Chondrocyte (in vitro differentiated cells): ENCODE data around the gene GET4. TPM values are rescaled to one million over a fixed set of nuclear protein-coding genes. Genes with fewer than 3 reads are reported as not detected.
A peak's percentile ranks its signal among the peaks of the same experiment; 100 is the strongest.

Source experiments
- DNase-seq: peaks from one replicate; pipeline ENCODE4 v3.0.0; 2021; ENCODE audit warnings: mixed read lengths, low spot score
- H3K27ac Mint-ChIP-seq: one replicate; pipeline ENCODE4 v1.8.0; 2021; ENCODE audit warnings: mild to moderate bottlenecking, moderate library complexity, mixed read lengths; ENCODE audit not compliant: unreplicated experiment
- H3K27me3 Mint-ChIP-seq: 2 replicates; pipeline ENCODE4 v1.8.0; 2021; ENCODE audit warnings: low read depth, mixed read lengths
- H3K36me3 Mint-ChIP-seq: 2 replicates; pipeline ENCODE4 v1.8.0; 2021; ENCODE audit warnings: low read depth, mixed read lengths
- H3K4me1 Mint-ChIP-seq: 2 replicates; pipeline ENCODE4 v1.8.0; 2021; ENCODE audit warnings: low read depth, mild to moderate bottlenecking, mixed read lengths
- H3K4me3 Mint-ChIP-seq: one replicate; pipeline ENCODE4 v1.8.0; 2021; ENCODE audit warnings: mild to moderate bottlenecking, moderate library complexity, mixed read lengths; ENCODE audit not compliant: unreplicated experiment
- H3K9me3 Mint-ChIP-seq: 2 replicates; pipeline ENCODE4 v1.8.0; 2021; ENCODE audit warnings: low read depth, mixed read lengths
- total RNA-seq: library from RNA; stranded (reverse); gene quantifications from 3 replicates; pipeline ENCODE4 v1.2.1, GENCODE V29; 2021
- TF ChIP-seq, protein P1 (sequence below): fragments of 200-600 bp; sonication (generic); IDR thresholded peaks from 2 replicates; pipeline ENCODE4 v1.5.0; 2021; ENCODE audit warnings: antibody characterized with exemption, mild to moderate bottlenecking, moderate library complexity

GET4 gene
- total RNA-seq, 1 donor from 2014 or later = 28.0 TPM

DNA sequence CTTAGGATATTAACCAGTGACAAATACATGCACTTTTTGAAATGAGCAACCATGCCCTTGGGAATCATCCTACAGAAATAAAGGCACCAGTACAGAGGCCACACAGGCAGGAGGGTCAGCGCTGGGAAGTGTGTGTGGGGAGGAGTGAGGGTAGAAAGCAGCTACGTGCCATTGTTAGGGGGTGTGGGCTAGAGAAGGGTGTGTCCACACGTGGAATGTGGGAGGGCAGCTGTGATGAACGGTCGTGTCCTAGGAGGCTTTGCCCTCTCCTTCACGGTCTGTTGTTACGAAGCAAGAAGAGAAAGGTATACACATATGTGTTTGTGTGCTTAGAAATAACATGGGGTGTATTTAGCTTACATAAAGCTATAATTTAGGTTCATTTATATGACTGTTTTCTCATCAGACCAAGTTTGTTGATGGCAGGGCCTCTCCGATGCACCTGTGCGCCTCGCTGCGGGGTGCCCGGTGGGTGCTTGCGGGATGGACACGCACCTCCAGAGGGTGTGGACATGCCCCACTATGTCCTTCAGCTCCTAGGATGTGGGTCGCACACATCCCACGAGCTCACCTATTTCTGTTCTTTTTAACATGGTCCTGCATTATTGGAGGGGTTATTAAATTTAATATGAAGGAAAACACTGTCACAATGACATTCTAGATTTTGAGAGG, 16.9 kb upstream of the GET4 start:
- Mint-ChIP-seq H3K36me3 (peaks cover 51% of the 10 kb centered on the region), H3K4me1 (no peaks in the 10 kb centered on the region), H3K4me3 (no peak overlapping the region)

DNA sequence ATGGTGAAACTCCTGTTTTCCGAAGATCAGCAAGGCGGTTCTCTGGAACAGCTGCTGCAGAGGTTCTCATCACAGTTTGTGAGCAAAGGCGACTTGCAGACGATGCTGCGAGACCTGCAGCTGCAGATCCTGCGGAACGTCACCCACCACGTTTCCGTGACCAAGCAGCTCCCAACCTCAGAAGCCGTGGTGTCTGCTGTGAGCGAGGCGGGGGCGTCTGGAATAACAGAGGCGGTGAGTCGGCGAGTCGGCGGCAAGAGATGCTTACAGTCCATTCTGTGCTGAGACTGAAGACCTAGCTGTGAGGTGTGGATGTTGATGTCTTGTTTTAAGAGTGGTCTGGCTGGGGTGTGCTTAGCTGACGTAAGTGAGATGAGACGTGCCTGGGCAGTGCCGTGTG, 16.2 kb upstream of the GET4 start:
- TF ChIP-seq, protein P1, sequence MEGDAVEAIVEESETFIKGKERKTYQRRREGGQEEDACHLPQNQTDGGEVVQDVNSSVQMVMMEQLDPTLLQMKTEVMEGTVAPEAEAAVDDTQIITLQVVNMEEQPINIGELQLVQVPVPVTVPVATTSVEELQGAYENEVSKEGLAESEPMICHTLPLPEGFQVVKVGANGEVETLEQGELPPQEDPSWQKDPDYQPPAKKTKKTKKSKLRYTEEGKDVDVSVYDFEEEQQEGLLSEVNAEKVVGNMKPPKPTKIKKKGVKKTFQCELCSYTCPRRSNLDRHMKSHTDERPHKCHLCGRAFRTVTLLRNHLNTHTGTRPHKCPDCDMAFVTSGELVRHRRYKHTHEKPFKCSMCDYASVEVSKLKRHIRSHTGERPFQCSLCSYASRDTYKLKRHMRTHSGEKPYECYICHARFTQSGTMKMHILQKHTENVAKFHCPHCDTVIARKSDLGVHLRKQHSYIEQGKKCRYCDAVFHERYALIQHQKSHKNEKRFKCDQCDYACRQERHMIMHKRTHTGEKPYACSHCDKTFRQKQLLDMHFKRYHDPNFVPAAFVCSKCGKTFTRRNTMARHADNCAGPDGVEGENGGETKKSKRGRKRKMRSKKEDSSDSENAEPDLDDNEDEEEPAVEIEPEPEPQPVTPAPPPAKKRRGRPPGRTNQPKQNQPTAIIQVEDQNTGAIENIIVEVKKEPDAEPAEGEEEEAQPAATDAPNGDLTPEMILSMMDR = no peak
- no peaks in the 10 kb centered on the region for H3K27me3 Mint-ChIP-seq
- H3K4me3 Mint-ChIP-seq = no peak overlapping the region
- H3K9me3 Mint-ChIP-seq = no peaks in the 10 kb centered on the region
- no peak for DNase-seq
- no peak overlapping the region for H3K27ac Mint-ChIP-seq
- peaks cover 52% of the 10 kb centered on the region for H3K36me3 Mint-ChIP-seq
- H3K4me1 Mint-ChIP-seq = no peaks in the 10 kb centered on the region

More for the DNA sequence above, 16.9 kb upstream of the GET4 start:
- DNase-seq = no peak
- no peaks in the 10 kb centered on the region for H3K9me3 Mint-ChIP-seq
- TF ChIP-seq, protein P1 = no peak
- no peaks in the 10 kb centered on the region for H3K27me3 Mint-ChIP-seq
- peak overlapping the region; percentile 51 for H3K27ac Mint-ChIP-seq

DNA sequence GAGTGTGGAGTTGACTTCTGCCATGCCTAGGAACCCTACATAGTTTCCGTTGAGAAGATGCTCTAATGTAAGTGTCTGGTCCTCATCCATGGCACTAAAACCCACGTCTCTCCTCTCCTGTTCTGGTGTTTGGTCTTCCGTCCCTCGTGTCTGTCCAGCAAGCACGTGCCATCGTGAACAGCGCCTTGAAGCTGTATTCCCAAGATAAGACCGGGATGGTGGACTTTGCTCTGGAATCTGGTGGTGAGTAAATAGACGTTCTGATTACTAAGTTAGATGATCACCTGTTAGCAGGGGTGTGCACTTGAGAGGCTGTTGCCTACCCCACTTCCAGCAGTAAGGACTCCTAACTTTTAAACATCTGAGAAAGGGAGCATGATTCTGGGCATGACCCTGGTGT, 15.1 kb upstream of the GET4 start:
- TF ChIP-seq, protein P1 = no peak
- DNase-seq = no peak
- Mint-ChIP-seq H3K27ac (no peak overlapping the region), H3K4me1 (no peaks in the 10 kb centered on the region), H3K4me3 (no peak overlapping the region), H3K36me3 (peaks cover 56% of the 10 kb centered on the region), H3K9me3 (no peaks in the 10 kb centered on the region), H3K27me3 (no peaks in the 10 kb centered on the region)

DNA sequence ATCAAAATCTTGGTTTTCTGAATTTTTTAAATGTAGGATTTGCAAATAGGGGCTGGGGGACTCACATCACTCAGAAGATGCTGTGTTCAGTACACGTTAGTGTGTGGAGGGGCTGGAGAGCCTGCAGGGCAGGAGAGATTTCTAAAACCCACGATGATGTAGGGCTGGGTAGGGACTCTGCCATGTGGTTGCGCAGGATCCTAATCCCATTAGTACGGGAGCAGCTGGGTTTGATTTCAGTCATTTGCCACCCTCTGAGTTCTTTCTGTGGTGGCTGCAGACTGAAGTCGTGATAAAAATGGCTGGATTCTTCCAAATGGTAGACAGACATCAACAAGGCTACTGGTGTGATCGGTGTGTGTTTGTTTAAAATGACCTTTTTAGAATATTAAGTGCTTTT, 14.2 kb upstream of the GET4 start:
- Mint-ChIP-seq H3K27me3 (no peaks in the 10 kb centered on the region), H3K27ac (no peak overlapping the region), H3K9me3 (no peaks in the 10 kb centered on the region), H3K4me1 (peaks cover 6% of the 10 kb centered on the region), H3K36me3 (peaks cover 57% of the 10 kb centered on the region), H3K4me3 (no peak overlapping the region)
- TF ChIP-seq, protein P1 = no peak
- DNase-seq = no peak

DNA sequence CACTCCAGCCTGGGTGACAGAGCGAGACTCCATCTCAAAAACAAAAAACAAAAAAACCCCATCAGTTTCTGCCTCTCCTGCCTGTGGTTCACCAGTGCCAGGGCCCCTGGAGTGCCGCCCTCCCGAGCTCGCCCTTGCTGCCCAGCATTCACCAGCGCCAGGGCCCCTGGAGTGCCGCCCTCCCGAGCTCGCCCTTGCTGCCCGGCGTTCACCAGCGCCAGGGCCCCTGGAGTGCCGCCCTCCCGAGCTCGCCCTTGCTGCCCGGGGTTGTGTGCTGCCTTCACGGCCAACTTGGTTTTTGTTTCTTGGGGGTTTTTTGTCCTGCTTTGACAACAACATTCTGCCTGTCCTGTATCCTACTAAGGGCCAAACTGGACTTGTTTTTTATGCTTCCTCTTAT, 13.2 kb upstream of the GET4 start:
- H3K9me3 Mint-ChIP-seq = no peaks in the 10 kb centered on the region
- peaks cover 15% of the 10 kb centered on the region for H3K4me1 Mint-ChIP-seq
- TF ChIP-seq, protein P1 = no peak
- DNase-seq = no peak
- H3K36me3 Mint-ChIP-seq = peaks cover 58% of the 10 kb centered on the region
- no peak overlapping the region for H3K4me3 Mint-ChIP-seq
- no peaks in the 10 kb centered on the region for H3K27me3 Mint-ChIP-seq
- H3K27ac Mint-ChIP-seq = no peak overlapping the region
